ENCODE data around the gene RASGRF1.

The RASGRF1 gene

DNA sequence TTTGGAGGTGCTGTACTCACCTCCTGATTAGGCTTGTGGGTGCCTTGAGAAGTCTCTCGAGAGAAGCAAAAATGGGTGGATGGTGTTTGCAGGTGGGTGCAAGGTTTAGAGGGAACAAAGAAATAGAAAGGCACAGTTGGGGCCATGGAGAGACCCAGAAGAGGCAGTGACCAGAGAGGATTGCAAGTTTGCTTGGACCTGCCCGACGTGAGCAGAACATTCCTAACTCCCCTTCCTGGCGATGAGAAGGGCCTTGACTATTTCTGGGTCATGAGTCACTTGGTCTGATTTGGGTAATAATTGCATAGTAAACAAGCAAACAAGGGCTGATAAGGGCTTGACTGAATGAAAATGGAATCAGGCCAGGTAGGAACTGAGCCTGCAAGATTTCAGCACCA, 138.7 kb downstream of the RASGRF1 start:
- DNase-seq, result no peak

DNA sequence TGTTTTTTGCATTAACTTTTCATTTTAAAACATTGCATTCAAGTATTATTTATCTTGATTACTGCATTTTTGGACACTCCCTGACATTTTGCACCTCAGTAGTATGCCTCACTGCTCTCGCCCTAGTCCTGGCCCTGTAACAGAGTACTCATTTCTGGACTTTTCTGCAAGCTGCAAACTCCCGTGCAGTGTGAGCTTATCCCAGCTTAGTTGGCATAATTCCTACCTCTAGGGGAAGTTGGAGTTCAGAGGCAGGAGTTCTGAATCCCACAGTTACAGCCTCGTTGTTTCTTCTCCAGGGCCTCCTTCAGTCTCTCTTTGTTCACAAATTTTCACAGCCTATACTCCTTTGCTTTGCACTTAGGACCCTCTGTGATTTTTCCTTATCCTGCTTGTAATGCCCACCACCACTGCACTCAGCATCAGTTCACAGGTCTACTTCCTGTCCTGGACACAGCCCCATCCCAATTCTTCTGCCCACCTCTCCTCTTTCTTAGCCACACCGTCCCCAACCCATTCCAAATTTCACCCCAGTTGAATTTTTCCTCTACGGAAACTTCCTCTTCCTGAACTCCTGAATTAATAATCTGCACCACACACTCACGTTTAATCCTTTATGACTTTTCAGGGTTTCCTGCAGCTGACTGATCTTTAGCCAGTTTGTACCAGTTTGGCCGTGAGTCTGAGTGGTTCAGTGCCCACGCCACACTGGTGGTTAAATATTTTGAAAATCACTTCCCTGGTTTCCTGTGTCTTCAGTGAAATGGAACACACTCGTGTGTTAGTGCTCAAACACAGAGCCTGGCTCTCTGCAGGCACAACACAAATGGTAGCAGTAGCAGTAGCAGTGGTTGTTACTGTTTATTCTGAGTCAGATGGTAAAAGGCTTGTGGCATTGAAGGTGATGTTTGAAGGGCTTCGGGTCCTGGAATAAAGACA, 139.4 kb downstream of the RASGRF1 start:
- DNase-seq, result no peak

DNA sequence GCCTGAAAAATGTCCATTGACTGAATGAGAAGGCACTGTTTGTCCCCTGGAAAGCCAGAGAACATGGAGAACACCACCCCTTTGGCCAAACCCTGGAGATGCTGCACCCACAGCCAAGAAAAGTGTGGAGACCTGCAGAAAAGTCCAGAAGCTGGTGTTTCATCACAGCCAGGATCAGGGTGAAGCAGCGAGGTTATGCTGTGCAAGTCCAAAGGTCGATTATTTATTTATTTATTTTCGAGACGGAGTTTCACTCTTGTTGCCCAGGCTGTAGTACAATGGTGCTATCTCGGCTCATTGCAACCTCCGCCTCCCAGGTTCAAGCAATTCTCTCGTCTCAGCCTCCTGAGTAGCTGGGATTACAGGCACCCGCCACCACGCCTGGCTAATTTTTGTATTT, 140.2 kb downstream of the RASGRF1 start:
- DNase-seq, result no peak

DNA sequence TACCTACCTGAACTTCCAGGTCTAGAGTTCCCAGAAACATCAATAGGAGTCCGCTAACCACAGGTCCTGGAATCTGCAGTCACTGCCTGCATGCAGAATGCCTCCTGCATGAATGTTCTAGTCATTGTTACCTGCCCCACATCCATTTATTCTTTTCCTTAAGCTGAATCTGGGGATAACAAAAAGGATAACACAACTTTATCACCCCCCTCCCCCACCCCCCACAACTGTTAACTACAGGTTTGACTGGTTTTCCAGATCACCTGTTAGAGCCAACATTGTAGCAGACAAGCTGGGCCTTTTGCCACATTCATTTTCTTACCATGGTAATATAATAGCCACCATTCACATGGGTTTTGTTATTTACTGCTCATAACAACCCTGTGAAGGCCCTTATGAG, 141.1 kb downstream of the RASGRF1 start:
- DNase-seq, result no peak

DNA sequence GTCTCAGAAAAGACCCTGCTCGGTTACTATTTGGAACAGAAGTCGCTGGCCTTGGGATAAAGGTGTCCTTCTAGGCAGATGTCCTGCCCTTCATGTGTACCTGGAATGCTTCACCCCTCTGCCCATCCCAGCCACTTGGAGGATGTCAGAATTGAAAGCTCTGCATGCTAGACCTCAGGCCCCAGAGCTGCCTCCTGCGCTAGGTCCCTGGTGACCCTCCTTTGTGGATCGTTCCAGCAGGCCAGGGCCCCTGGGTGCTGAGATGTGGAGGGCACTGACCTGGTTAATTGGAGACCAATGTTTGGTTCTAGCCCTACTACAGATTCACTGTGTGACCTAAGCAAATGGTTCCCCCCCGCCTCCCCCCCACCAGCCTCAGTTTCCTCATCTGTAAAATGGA, 143.1 kb downstream of the RASGRF1 start:
- DNase-seq, result no peak

DNA sequence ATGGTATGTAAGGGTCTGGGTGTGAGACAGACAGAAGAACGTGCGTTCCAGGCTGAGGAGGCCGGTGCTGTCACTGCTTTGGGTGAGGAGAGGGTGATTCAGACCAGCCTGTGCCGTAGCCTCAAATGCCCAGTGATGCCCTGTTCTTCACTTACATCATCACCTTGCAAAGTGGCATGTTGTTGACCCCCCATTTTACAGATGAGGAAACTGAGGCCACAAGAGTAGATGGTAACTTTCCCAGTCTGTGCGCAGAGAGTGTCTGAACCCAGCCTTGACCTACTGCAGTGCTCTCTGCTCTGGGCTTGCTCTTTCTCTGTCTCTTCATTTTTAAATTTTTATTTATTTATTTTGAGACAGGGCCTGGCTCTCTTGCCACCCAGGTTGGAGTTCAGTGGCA, 144.1 kb downstream of the RASGRF1 start:
- no peak for DNase-seq

DNA sequence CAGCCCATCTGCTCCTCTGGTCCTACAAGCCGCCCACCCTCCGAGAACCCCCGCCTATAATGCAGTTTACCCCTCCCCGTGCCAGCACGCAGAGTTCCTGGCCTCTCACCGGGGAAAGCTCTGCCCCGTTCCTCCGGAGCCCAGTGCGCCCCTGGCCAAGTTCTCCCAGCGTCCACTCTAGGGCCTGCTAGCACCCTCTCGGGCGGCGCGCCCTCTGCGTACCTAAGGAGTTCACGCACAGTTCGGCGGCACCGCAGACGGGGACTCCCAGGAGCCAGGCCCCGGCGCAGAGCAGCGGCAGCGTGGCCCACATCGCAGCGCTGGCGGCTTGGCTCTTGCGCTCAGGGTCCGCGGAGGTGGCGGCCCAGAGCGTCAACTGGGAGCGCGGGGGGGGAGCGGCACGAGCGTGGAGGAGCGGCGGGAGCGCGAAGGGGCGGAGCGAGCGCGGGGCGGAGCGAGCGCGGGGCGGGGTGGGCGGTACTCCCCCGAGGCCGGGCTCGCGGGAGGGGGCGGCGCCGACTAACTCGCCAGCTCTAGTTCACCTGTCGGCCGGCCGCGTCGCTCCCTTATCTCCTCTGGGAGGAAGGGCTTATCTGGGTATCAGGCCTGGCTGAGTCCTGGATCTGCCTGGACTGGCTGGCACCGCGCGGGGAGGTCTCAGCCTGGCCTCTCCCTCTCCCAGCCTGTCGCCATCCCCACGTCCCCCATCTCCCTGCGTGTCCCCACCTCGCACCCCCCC, 145.7 kb downstream of the RASGRF1 start, which contains the start of gene CTSH:
TSS of gene CTSH (minus strand) at position 378 of the 739 bp plus-strand sequence. CDS start at position 313, 65 bp downstream.
- DNase-seq, result peak; percentile 24 to 40 (median 34)

DNA sequence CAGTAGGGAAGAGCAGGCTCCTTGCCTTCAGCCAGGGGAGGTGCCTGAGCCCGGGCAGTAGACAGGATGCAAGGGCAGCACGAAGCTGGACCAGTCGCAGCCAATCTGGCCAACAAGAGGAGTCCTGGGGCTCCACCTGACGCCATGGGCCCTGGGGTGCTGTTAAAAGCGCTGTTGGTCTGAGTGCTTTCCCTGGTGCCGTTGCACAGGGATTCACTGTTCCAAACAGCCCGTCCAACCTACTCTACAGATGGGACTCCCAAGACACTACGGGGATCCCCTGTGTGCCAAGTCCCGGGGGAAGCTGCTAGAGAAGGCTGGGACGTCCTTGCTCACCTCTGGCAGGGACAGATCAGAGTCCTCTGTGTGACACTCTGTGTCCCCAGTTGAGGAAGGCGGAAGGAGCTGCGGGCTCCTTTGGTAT, 146.4 kb downstream of the RASGRF1 start:
- DNase-seq, result no peak

DNA sequence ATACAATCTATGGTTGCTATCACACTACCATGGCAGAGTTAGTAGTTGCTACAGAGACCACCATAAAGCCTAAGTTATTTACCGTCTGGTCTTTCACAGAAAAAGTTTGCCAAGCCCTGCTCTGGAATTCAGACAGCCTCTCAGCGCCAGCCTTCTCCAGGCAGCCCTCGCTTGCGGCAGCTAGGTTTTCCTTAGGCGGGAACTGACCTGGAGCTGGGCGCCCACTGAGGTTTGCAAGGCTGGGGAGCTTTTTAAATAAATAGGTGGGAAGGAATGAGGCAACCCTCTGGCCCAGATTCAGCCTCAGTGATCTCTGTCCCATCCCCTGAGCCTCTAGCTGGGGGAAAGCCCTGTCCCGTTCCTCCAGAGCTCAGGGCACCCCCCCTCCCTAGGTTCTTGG, 146.9 kb downstream of the RASGRF1 start:
- no peak for DNase-seq

DNA sequence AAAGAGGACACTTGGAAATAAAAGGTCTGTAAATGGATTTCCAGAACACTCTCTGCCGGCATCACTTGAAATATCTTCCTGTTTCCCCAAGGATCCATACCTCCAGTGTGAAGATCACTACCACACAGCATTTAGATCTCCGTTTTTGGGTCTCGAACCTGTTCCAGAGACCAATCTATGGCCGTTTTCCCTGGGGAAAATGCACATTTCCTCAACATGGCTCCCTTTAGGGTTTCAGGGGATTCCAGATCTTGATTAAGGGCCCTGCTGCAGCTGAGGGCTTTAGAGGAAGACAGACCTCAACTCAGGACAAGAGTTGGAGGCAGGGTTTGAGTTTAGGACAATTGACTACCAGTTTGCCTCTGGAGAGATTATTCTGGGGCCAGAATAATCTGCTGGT, 147.8 kb downstream of the RASGRF1 start:
- DNase-seq, result no peak

DNA sequence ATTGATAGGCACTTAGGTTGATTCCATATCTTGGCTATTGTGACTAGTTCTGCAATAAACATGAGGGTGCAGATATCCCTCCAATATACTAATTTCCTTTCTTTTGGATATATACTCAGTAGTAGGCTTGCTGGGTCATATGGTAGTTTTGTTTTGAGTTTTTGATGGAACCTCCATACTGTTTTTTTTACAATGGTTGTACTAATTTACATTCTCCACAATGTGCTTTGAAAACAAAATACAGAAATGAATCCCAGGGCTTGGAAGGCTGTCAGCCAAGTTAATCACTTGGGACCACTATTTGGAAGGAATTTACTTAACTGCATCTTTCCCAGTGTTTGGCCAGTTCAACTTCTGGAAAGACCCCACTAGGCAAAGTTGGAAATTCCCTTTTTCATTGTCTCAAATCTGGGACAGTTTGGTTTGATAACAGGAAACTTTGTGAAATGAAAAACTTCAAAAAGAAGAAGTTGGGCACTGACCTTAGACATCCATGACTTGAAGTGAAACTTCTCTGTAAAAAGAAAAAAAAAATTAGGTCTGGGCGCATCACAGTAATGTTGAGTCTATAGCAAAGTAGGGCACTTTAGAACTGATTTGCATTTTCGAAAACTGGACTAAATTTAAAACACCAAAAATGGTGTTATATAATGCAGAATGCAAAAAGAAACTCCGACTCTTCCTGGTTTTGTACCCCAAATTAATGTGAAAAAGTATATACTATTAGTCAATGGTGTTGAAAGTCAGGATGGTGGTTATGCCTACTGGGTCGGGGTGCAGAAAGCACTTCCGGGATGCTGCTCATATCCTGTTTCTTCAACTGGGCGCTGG, 151.7 kb downstream of the RASGRF1 start:
- no peak for DNase-seq

DNA sequence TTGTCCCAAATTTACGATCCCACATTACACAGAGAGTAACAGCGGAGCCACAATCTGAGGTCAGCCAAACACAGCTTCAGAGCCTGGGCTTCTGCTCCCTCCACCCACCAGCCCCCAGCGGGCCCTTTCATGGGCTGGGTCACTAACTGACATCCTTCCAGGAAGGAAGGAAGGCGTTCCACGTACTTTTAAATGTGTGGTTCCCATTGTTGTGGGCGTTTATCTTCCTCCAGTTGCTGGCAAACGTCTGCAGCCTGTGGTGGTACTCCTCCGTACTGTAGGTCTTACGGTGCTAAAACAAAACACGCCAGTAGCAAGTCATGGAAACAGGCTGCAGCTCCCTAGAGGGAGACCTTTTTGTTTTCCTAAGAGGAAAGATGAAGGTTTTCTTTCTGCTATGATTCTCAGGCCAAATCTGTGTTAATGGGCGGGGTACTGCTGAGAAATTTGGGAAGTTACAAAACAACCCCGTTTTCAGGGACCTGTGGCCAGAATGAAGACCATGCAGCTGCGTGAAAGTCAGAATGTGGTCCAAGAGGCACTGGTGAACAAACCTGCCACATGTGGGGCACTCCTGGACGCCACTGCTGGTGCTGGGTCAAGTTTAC, 153.3 kb downstream of the RASGRF1 start:
- DNase-seq, result no peak

DNA sequence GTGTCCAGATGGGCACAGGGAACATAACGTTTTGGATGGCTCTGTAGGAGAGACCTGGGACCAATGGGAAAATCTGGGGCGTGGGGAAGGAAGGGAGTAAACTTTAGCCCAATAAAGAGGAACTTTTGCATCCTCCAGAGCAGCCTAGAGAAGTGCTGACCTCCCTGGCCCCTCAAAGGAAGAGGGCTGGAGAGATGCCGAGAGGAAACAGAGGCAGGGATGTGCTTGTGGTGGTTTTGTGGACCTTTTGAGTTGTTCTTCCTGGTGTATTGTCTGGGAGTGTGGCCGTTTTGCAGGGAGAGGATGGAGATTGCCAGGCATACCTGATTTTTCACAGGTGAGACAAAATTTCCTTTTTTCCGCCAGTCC, 155.9 kb downstream of the RASGRF1 start:
- no peak for DNase-seq

DNA sequence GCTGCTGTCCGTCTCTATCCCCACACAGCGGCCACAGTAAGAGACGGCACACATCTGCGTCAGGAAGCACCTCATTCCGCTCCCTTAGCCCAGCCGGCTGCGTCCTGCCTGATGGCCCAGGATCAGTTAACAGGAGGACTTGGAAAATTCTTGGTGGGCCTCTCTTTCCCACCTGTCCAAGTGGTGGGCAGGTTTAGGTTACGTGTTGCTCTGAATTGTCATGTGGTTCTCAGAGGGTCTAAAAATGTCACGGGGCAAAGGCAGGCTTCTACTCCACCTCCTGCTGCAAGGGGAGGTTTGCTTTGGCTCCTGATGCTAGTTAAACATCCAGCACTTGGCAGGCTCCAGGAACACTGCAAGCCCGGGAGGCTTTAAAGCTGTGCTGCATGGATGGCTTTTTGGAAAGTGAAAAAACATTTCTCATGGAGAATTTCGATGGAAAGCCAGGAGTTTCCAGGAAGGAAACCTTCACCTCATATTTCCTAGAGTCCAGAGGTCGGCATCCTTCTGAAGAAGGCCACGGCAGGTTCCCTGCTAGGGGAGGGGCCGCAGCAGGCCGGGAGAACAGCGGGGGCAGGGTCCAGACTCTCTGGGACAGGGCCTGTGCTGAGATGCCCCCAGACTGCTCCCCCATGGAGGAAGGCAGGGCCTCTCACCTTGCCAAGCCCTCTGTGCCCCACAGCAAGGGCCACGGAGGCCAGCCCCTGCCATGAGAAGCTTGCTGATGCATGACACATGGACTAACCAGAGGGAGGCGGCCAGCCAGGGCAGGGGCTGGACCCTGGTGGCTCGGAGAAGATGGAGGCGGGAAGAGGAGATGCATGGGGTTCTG, 156.5 kb downstream of the RASGRF1 start:
- DNase-seq, result no peak

DNA sequence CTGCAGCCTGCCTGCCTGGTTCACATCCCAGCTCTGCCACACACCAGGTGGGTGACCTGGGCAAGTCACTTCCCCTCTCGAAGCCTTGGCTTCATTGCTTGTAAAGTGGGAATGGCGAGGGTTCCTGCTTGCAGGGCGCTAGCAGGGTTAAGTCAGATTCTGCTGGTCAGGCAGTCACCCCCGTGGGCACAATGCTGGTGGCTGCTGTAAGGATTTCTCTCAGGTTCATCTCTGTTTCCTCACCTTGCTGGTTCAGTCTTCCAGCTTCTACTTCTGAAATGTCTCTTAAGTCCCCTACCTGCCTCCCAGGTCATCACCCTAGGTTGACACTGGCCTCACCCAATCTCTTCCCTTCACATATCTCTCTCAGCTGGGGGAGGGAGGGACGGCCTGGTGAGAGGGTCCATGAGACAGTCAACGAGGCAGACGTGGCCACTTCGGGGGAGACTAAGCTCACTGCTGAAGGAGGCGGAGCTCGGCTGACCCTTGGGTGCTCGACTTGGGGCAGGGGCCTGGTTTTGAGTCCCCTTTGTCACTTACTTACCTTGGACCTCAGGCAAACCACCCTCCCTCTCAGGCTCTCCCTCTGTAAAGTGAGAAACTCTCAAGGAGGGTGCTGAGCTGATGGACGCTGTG, 157.3 kb downstream of the RASGRF1 start:
- no peak for DNase-seq

DNA sequence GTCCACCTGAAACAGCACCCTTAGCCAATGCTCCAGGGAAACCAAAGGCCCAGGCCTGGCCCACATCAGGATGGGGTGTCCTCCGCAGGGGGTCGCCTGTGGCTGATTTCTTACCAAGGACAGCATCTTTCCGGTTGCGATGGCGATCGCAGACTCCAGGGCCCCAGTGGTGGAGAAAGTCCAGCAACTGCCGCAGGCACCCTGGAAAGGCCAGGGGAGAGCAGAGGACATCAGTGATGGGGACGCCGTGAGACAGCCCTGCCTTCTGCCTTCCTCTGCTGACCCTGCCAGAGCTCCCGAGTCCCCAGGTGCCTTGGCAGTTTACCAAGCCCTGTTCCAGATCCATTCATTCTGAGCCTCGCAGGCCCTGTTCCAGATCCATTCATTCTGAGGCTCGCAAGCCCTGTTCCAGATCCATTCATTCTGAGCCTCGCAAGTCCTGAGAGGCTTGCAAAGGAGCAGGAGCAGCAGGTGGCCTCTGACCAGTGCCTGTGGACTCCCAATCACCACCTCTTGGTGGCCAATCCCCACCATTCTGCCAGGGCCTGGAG, 158.2 kb downstream of the RASGRF1 start:
- no peak for DNase-seq

DNA sequence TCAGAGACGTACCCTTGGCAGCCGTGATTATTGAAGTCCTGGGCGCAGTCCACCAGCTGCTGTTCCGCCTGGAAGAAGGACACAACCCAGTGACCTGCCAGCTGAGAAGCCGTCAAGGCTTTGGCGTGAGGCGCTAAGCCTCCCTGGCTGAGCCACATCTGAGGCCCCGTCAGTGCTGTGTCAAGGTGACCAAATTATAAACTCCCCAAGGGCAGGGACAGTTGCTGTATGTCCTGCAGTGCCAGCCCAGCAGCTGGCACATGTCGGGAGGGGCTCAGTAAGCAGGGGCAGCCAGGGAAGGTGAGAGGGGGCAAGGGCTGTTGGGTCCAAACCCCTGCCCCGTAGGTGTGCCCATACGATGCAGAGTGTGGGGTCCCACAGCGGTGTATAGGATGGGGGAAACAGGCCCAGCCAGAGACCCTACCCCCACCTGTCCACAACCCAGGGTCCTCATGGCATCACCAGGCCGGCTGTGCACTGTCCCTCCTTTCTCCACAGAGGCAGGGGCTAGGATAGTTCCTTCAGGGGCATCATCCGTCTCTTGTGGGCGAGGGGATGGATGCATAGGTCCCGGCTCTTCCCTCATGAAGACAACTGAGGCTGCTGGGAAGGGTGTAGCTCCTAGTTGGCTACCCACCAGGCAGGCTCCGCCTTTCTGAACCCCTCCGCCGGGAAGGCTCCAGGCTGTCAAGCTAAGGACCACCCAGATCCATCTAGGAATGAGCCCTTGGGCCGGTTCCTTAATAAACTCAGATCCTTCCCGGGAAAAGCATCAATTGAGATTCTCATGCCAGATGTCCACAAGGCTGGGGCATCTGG, 158.9 kb downstream of the RASGRF1 start:
- no peak for DNase-seq

DNA sequence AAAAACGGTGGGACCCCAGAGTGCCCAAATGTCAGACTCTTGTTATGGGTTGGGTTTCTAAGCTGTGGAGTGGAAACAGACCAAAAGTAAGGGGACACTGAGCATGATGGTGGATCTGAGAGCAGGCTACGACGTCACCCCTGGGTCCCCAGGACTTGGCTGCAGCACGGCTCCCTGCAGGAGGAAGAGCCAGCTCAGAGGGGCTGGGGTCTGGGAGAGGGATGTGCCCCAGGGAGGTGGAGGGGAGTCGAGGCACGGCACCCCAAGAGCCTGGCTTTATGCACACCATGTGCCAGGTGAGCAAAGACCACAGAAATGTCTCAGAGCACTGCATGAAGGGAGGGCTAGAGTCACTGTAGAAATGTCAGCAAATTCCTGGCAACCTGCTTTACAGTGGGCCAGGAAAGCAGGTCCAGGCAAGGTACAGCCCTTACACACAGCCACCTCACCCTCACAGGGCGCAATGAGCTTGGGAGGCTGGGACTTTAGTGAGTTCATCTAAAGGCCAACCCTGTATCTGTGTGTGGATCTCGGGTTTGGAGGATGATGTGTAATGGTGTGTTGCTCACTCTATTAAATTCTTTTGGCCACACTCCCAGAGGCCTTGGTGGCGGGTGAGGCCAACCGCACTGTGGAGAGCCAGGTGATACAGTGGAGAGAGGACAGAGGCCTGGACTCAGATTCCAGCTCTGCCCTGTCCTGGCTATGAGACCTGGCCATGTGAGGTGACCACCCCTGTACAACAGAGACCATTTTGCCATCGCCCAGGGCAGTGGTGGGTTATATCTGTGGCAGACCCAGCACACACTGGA, 159.8 kb downstream of the RASGRF1 start:
- no peak for DNase-seq
